ENCODE measurements around the gene EPS8. TPM values are rescaled to one million over a fixed set of nuclear protein-coding genes. Genes with fewer than 3 reads are reported as not detected.

EPS8 gene
- polyA plus RNA-seq, 1 donor (not counting 4 experiments of a cell fraction or from before 2014, with no cell fraction given), result 4.0 TPM

GRCh38 chr12:15650399-15651128, 138.6 kb downstream of the EPS8 start:
- peak; percentile 41 for FAIRE-seq
- Histone ChIP-seq H2AFZ (ENCODE audit: control insufficient read depth, low read length) (no peak overlapping the region), H3K4me3 (ENCODE audit: control insufficient read depth in 2 of 3, extremely low read depth in 1 of 3, insufficient read depth in 2 of 3, low read depth in 1 of 3, low read length in 3 of 3) (no peak overlapping the region), H3K9me1 (ENCODE audit: control insufficient read depth, extremely low read depth, insufficient read depth, low read length) (no peaks in the 10 kb centered on the region), H3K9me3 (ENCODE audit: control insufficient read depth, low read depth, low read length) (no peaks in the 10 kb centered on the region), H3K4me2 (ENCODE audit: control insufficient read depth, extremely low read depth, insufficient read depth, low read depth, low read length) (no peak overlapping the region), H3K27me3 (ENCODE audit: control insufficient read depth, extremely low read depth, insufficient read depth, low read length) (no peaks in the 10 kb centered on the region), H3K9ac (ENCODE audit: control insufficient read depth, extremely low read depth, insufficient read depth, low read length) (no peak overlapping the region), H3K4me1 (ENCODE audit: control insufficient read depth, extremely low read depth, insufficient read depth, low read length) (no peaks in the 10 kb centered on the region), H3K36me3 (ENCODE audit: control insufficient read depth in 2 of 2, extremely low read depth in 1 of 2, insufficient read depth in 2 of 2, low read length in 2 of 2) (no peaks in the 10 kb centered on the region), H3K27ac (ENCODE audit: control insufficient read depth, insufficient read depth, low read length) (no peak overlapping the region), H4K20me1 (ENCODE audit: control insufficient read depth, extremely low read depth, insufficient read depth, low read length) (no peaks in the 10 kb centered on the region), H3K79me2 (ENCODE audit: control insufficient read depth, insufficient read depth, low read length) (no peaks in the 10 kb centered on the region)
- dilution Hi-C loops (cut with MboI; ENCODE audit: extremely low pct_ligation_motif_present, low sequenced_read_pairs), result no loop called here
- TF ChIP-seq EZH2 (IDR thresholded peaks at IDR 0.05; ENCODE audit: low read length) (no peak), CTCF (optimal IDR thresholded peaks at IDR 0.05 in 1 of 3, IDR thresholded peaks at IDR 0.05 in 1 of 3, conservative IDR thresholded peaks at IDR 0.05 in 1 of 3; ENCODE audit: extremely low read depth in 1 of 3, insufficient read depth in 2 of 3, low read length in 3 of 3) (no peak)
- DNase-seq (ENCODE audit: low read depth, low spot score), result no peak

- no peaks in the 10 kb centered on the region for H4K20me1 ChIP-seq (ENCODE audit: control insufficient read depth, extremely low read depth, insufficient read depth, low read length)
- H3K4me2 ChIP-seq (ENCODE audit: control insufficient read depth, extremely low read depth, insufficient read depth, low read depth, low read length), result no peak overlapping the region
- H3K79me2 ChIP-seq (ENCODE audit: control insufficient read depth, insufficient read depth, low read length), result no peaks in the 10 kb centered on the region
- FAIRE-seq (no peak), DNase-seq (ENCODE audit: low read depth, low spot score) (no peak)
- TF ChIP-seq EZH2 (IDR thresholded peaks at IDR 0.05; ENCODE audit: low read length) (no peak), CTCF (optimal IDR thresholded peaks at IDR 0.05 in 1 of 3, IDR thresholded peaks at IDR 0.05 in 1 of 3, conservative IDR thresholded peaks at IDR 0.05 in 1 of 3; ENCODE audit: extremely low read depth in 1 of 3, insufficient read depth in 2 of 3, low read length in 3 of 3) (no peak)
- no peaks in the 10 kb centered on the region for H3K4me1 ChIP-seq (ENCODE audit: control insufficient read depth, extremely low read depth, insufficient read depth, low read length)
- H2AFZ ChIP-seq (ENCODE audit: control insufficient read depth, low read length), result no peak overlapping the region
- no peak overlapping the region for H3K27ac ChIP-seq (ENCODE audit: control insufficient read depth, insufficient read depth, low read length)
- no peaks in the 10 kb centered on the region for H3K36me3 ChIP-seq (ENCODE audit: control insufficient read depth in 2 of 2, extremely low read depth in 1 of 2, insufficient read depth in 2 of 2, low read length in 2 of 2)
- no peak overlapping the region for H3K4me3 ChIP-seq (ENCODE audit: control insufficient read depth in 2 of 3, extremely low read depth in 1 of 3, insufficient read depth in 2 of 3, low read depth in 1 of 3, low read length in 3 of 3)
- no peaks in the 10 kb centered on the region for H3K9me3 ChIP-seq (ENCODE audit: control insufficient read depth, low read depth, low read length)
- no peaks in the 10 kb centered on the region for H3K27me3 ChIP-seq (ENCODE audit: control insufficient read depth, extremely low read depth, insufficient read depth, low read length)
- no peak overlapping the region for H3K9ac ChIP-seq (ENCODE audit: control insufficient read depth, extremely low read depth, insufficient read depth, low read length)
- dilution Hi-C loops (cut with MboI; ENCODE audit: extremely low pct_ligation_motif_present, low sequenced_read_pairs), result no loop called here
- no peaks in the 10 kb centered on the region for H3K9me1 ChIP-seq (ENCODE audit: control insufficient read depth, extremely low read depth, insufficient read depth, low read length)
Observed at GRCh38 chr12:15649347-15649746, 139.8 kb downstream of the EPS8 start.
